22Rv1 (cell line): ENCODE results near the gene ABCA1.
"Not testable (repeated sequence)": the region's sequence is repeated elsewhere in the genome, so short reads cannot be mapped to it uniquely, and the experiment has no call there.

ENCODE experiments used
- CTCF ChIP-seq: fragments of 450-650 bp; IDR thresholded peaks from 2 replicates; pipeline ENCODE4 v1.5.1; 2017; ENCODE audit warnings: mild to moderate bottlenecking
- ZFX ChIP-seq: fragments of 450-650 bp; IDR thresholded peaks from 2 replicates; pipeline ENCODE4 v1.6.1; 2017; ENCODE audit warnings: antibody characterized with exemption, borderline replicate concordance

GRCh38 chr9:104769029-104769428 lies 158.9 kb downstream of the ABCA1 start:
- not testable (repeated sequence) for TF ChIP-seq CTCF, ZFX
